ENCODE measurements around the gene KIFAP3. TPM values are rescaled to one million over a fixed set of nuclear protein-coding genes. Genes with fewer than 3 reads are reported as not detected.

KIFAP3 gene
- total and polyA plus RNA-seq, 2 of the 8 experiments (the other 6 are each of a cell fraction or from before 2014, with no cell fraction given) = 1.3 to 3.2 TPM

GRCh38 chr1:169989246-169989645, 85.2 kb downstream of the KIFAP3 start:
- DNase-seq (ENCODE audit: low read depth in 1 of 2, low spot score in 2 of 2) = no peak
- FAIRE-seq = no peak
- no peak overlapping the region for H3K4me2 ChIP-seq (ENCODE audit: insufficient read depth in 1 of 2, low read depth in 2 of 2, low read length in 2 of 2)
- no peak for TF ChIP-seq CBX5 (IDR thresholded peaks at IDR 0.05; ENCODE audit: low read depth, low read length)
- no peak for TF ChIP-seq GABPA (IDR thresholded peaks at IDR 0.05; ENCODE audit: borderline replicate concordance, insufficient read depth, low read length)
- no peak for TF ChIP-seq BCL11A (IDR thresholded peaks at IDR 0.05; ENCODE audit: low read depth in 2 of 2, low read length in 2 of 2)
- no peak for TF ChIP-seq CTBP2 (IDR thresholded peaks at IDR 0.05; ENCODE audit: borderline replicate concordance, insufficient read depth, insufficient read length, low read length)
- no peak for TF ChIP-seq ATF3 (IDR thresholded peaks at IDR 0.05; ENCODE audit: insufficient read depth, low read depth, low read length)
- TF ChIP-seq JUN (IDR thresholded peaks at IDR 0.05; ENCODE audit: low read depth, low read length) = no peak
- no peak for TF ChIP-seq RXRA (IDR thresholded peaks at IDR 0.05; ENCODE audit: insufficient read depth, low read depth, low read length)
- TF ChIP-seq HDAC6 (IDR thresholded peaks at IDR 0.05; ENCODE audit: low read depth, low read length) = no peak
- TF ChIP-seq ZNF274 (IDR thresholded peaks at IDR 0.05; ENCODE audit: borderline replicate concordance, extremely low read depth, low read length) = no peak
- TF ChIP-seq YY1 (IDR thresholded peaks at IDR 0.05; ENCODE audit: low read depth, low read length) = no peak
- no peak for TF ChIP-seq TCF12 (IDR thresholded peaks at IDR 0.05; ENCODE audit: low read depth, low read length)
- no peak for TF ChIP-seq GTF2F1 (IDR thresholded peaks at IDR 0.05; ENCODE audit: borderline replicate concordance, low read depth, low read length)
- TF ChIP-seq JUND (IDR thresholded peaks at IDR 0.05; ENCODE audit: low read length) = no peak
- no peak for TF ChIP-seq SP4 (IDR thresholded peaks at IDR 0.05; ENCODE audit: low read length)
- TF ChIP-seq EGR1 (IDR thresholded peaks at IDR 0.05; ENCODE audit: borderline replicate concordance, low read depth, low read length) = no peak
- TF ChIP-seq SP2 (IDR thresholded peaks at IDR 0.05; ENCODE audit: low read length) = no peak

More at GRCh38 chr1:169989246-169989645, 85.2 kb downstream of the KIFAP3 start:
- H2AK5ac ChIP-seq (ENCODE audit: low read depth, low read length) = no peak overlapping the region
- H3K18ac ChIP-seq (ENCODE audit: extremely low read depth, low read length) = no peak overlapping the region
- H3K4me3 ChIP-seq (ENCODE audit: extremely low read depth in 1 of 4, insufficient read depth in 2 of 4, low read depth in 3 of 4, low read length in 4 of 4) = no peak overlapping the region
- no peaks in the 10 kb centered on the region for H3K4me1 ChIP-seq (replicated peaks in 1 of 4; ENCODE audit: control insufficient read depth in 3 of 4, insufficient read depth in 4 of 4, low read length in 3 of 4)
- no peak overlapping the region for H2BK20ac ChIP-seq (ENCODE audit: low read length)
- H3K27me3 ChIP-seq (replicated peaks in 1 of 4; ENCODE audit: control insufficient read depth in 3 of 4, extremely low read depth in 1 of 4, insufficient read depth in 3 of 4, low read length in 3 of 4) = no peaks in the 10 kb centered on the region
- no peaks in the 10 kb centered on the region for H3K79me1 ChIP-seq (ENCODE audit: low read depth, low read length)
- no peak overlapping the region for H4K8ac ChIP-seq (ENCODE audit: extremely low read depth, insufficient read depth, low read length)
- 97% methylated on average over 2 of the region's 2 CpGs; no CpG with 5 or more reads in 1 of the 2 experiments for WGBS, 2 experiments (ENCODE audit: extremely low coverage in 1 of 2, insufficient coverage in 1 of 2, insufficient read length in 1 of 2, insufficient replicate concordance in 2 of 2, low coverage in 1 of 2, low lambda C conversion rate in 2 of 2, missing lambda C conversion rate in 1 of 2)
- no peak overlapping the region for H2BK120ac ChIP-seq (replicated peaks; ENCODE audit: low read depth, low read length)
- no peak overlapping the region for H3K23ac ChIP-seq (ENCODE audit: insufficient read length)
- no peak overlapping the region for H3K27ac ChIP-seq (ENCODE audit: low read depth, low read length)
- no peaks in the 10 kb centered on the region for H3K23me2 ChIP-seq (ENCODE audit: low read depth, low read length)
- H2BK15ac ChIP-seq (ENCODE audit: low read length) = no peak overlapping the region
- H3K4ac ChIP-seq (replicated peaks; ENCODE audit: insufficient read length, low read depth, low read length) = no peak overlapping the region
- no peaks in the 10 kb centered on the region for H3K9me3 ChIP-seq (ENCODE audit: insufficient read depth in 2 of 2, low read depth in 1 of 2, low read length in 1 of 2)
- ChIA-PET CTCF (ENCODE audit: partially characterized antibody) (no interaction called here), POLR2A (ENCODE audit: partially characterized antibody) (no interaction called here)
- no peak overlapping the region for H3K14ac ChIP-seq (ENCODE audit: insufficient read length)
- H4K91ac ChIP-seq (replicated peaks; ENCODE audit: insufficient read length, low read length) = no peak overlapping the region
- no peak overlapping the region for H2BK12ac ChIP-seq (ENCODE audit: low read depth, low read length)
- H4K5ac ChIP-seq (ENCODE audit: insufficient read length, low read depth, low read length) = no peak overlapping the region
- H4K20me1 ChIP-seq (replicated peaks in 1 of 2; ENCODE audit: control insufficient read depth in 1 of 2, insufficient read depth in 2 of 2, low read length in 2 of 2) = no peaks in the 10 kb centered on the region
- H3K56ac ChIP-seq (replicated peaks; ENCODE audit: insufficient read length, low read depth, low read length) = no peak overlapping the region
- no peaks in the 10 kb centered on the region for H3K36me3 ChIP-seq (ENCODE audit: control insufficient read depth in 2 of 4, insufficient read depth in 4 of 4, low read length in 3 of 4)
- H3K79me2 ChIP-seq (ENCODE audit: control insufficient read depth in 1 of 2, insufficient read depth in 2 of 2, low read length in 2 of 2) = no peaks in the 10 kb centered on the region
- no peak overlapping the region for H3K9ac ChIP-seq (replicated peaks in 1 of 4; ENCODE audit: extremely low read depth in 1 of 4, low read depth in 3 of 4, low read length in 3 of 4)
- H2AFZ ChIP-seq (ENCODE audit: low read length) = no peak overlapping the region
- H2BK5ac ChIP-seq (ENCODE audit: low read depth, low read length) = no peak overlapping the region

All from H1 (cell line).